Activated CD8-positive, alpha-beta T cell treated with anti-CD3 and anti-CD28 coated beads for 36 hours (primary cell): ENCODE results near the gene KPNA1. TPM values are rescaled to one million over a fixed set of nuclear protein-coding genes. Genes with fewer than 3 reads are reported as not detected.
"Not testable (repeated sequence)": the region's sequence is repeated elsewhere in the genome, so short reads cannot be mapped to it uniquely, and the experiment has no call there.

Source experiments
- ATAC-seq: fragments of 200-7000 bp; cut with Tn5 transposase; one replicate; pipeline ENCODE4 v1.10.0; 2021; ENCODE audit warnings: mild to moderate bottlenecking, moderate library complexity
- CTCF ChIA-PET: fragments of 350-600 bp; sonication (Branson Sonifier 250); formaldehyde crosslinking; loops from one replicate; lab custom pipeline; 2021; ENCODE audit warnings: antibody characterized with exemption; lab: Charles Lee
- POLR2A ChIA-PET: fragments of 350-600 bp; sonication (Branson Sonifier 250); formaldehyde crosslinking; loops from one replicate; lab custom pipeline; 2021; ENCODE audit warnings: antibody characterized with exemption; lab: Charles Lee
- DNase-seq: peaks from one replicate; pipeline ENCODE4 v3.0.0-alpha.2; 2020
- H3K27ac Mint-ChIP-seq: one replicate; pipeline ENCODE4 v1.8.0; 2021; ENCODE audit warnings: mild to moderate bottlenecking, mixed read lengths
- H3K27me3 Mint-ChIP-seq: one replicate; pipeline ENCODE4 v1.8.0; 2021; ENCODE audit warnings: mixed read lengths
- H3K36me3 Mint-ChIP-seq: one replicate; pipeline ENCODE4 v1.8.0; 2021; ENCODE audit warnings: low read depth, mixed read lengths
- H3K4me1 Mint-ChIP-seq: one replicate; pipeline ENCODE4 v1.8.0; 2021; ENCODE audit warnings: low read depth, mixed read lengths
- H3K4me3 Mint-ChIP-seq: one replicate; pipeline ENCODE4 v1.8.0; 2021; ENCODE audit warnings: mild to moderate bottlenecking, moderate library complexity, mixed read lengths
- H3K9me3 Mint-ChIP-seq: one replicate; pipeline ENCODE4 v1.8.0; 2021; ENCODE audit warnings: mixed read lengths
- intact Hi-C: fragments of 100-400 bp; cut with micrococcal nuclease; formaldehyde crosslinking; loops from one replicate; pipeline ENCODE4 v1.10.0; 2022
- total RNA-seq, 2 experiments: library from RNA; stranded (reverse); gene quantifications; one replicate each; pipeline ENCODE4 v1.2.3, GENCODE V29; 2021
- TF ChIP-seq, protein P1 (sequence below): fragments of 200-600 bp; IDR thresholded peaks from one replicate; pipeline ENCODE4 v1.8.0; 2022; ENCODE audit warnings: antibody characterized with exemption, mild to moderate bottlenecking

KPNA1 gene
- total RNA-seq, 2 experiments from 2014 or later: 46.6 to 47.4 TPM

DNA sequence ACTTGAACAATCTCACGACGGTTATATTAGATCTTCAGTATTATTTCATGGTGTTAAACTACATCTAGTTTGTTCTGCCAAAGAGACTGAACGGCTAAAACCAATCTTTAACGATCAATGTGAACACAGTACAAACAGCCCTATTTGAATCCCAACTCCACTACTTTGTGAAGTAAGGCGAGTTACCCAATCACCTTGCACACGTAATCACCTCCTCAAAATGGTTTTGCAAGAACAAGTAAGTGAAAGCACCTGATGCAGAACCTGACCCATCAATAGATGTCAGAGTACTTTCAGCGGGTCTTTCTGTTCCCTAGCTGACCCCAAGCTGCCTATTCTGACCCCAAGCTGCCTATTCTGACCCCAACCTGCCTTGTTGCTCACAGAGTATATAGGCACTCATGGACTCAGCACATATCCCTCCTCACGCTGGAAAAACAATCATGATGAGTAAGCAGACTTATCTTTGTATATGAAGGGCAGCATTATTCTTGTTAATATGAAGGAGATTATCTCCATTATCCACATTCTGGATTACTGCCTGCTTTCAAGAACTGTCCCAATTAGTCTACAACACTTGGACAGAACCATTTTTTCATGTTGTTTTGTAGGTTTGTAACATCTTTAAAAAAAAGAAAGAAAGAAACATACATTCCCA is 3.7 kb downstream of the KPNA1 start:
- DNase-seq (no peak), ATAC-seq (no peak)
- CTCF ChIA-PET: interaction anchor here (1.3 kb wide), 1 partner anchor 127 kb away, joined by 4 read pairs; the partner anchor contains the start of gene FAM162A
- H3K27me3 Mint-ChIP-seq: no peaks in the 10 kb centered on the region
- H3K36me3 Mint-ChIP-seq: peaks cover 28% of the 10 kb centered on the region
- H3K4me1 Mint-ChIP-seq: peaks cover 57% of the 10 kb centered on the region
- TF ChIP-seq, protein P1, sequence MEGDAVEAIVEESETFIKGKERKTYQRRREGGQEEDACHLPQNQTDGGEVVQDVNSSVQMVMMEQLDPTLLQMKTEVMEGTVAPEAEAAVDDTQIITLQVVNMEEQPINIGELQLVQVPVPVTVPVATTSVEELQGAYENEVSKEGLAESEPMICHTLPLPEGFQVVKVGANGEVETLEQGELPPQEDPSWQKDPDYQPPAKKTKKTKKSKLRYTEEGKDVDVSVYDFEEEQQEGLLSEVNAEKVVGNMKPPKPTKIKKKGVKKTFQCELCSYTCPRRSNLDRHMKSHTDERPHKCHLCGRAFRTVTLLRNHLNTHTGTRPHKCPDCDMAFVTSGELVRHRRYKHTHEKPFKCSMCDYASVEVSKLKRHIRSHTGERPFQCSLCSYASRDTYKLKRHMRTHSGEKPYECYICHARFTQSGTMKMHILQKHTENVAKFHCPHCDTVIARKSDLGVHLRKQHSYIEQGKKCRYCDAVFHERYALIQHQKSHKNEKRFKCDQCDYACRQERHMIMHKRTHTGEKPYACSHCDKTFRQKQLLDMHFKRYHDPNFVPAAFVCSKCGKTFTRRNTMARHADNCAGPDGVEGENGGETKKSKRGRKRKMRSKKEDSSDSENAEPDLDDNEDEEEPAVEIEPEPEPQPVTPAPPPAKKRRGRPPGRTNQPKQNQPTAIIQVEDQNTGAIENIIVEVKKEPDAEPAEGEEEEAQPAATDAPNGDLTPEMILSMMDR: no peak
- intact Hi-C loops: no loop called here
- H3K4me3 Mint-ChIP-seq: no peak overlapping the region
- POLR2A ChIA-PET: interaction anchor here (0.6 to 1.0 kb wide), 2 partner anchors 18 to 128 kb away, joined by 3 to 4 read pairs; partner anchors contain the start of genes FAM162A and MIX23
- peaks cover 5% of the 10 kb centered on the region for H3K9me3 Mint-ChIP-seq
- no peak overlapping the region for H3K27ac Mint-ChIP-seq

GRCh38 chr3:122508944-122509343 is 5.8 kb downstream of the KPNA1 start:
- peak overlapping the region; percentile 59 for H3K27ac Mint-ChIP-seq
- ATAC-seq, H3K27me3 Mint-ChIP-seq, DNase-seq, H3K4me3 Mint-ChIP-seq, H3K9me3 Mint-ChIP-seq, intact Hi-C loops: not testable (repeated sequence)
- ChIA-PET CTCF (interaction anchor here (0.8 to 1.3 kb wide), 4 partner anchors 12 to 170 kb away, joined by 3 read pairs; no protein-coding TSS in a partner anchor), POLR2A (interaction anchor here (0.5 to 1.6 kb wide), 3 partner anchors 10 to 71 kb away, joined by 3 to 4 read pairs (median 3); no protein-coding TSS in a partner anchor)
- peaks cover 66% of the 10 kb centered on the region for H3K4me1 Mint-ChIP-seq
- H3K36me3 Mint-ChIP-seq: peaks cover 38% of the 10 kb centered on the region

- H3K4me3 Mint-ChIP-seq: no peak overlapping the region
- TF ChIP-seq, protein P1: no peak
- peaks cover 66% of the 10 kb centered on the region for H3K4me1 Mint-ChIP-seq
- ChIA-PET POLR2A (interaction anchor here (0.5 to 1.6 kb wide), 4 partner anchors 10 to 124 kb away, joined by 3 to 4 read pairs (median 3); no protein-coding TSS in a partner anchor), CTCF (interaction anchor here (0.8 to 1.3 kb wide), 4 partner anchors 11 to 170 kb away, joined by 3 read pairs; no protein-coding TSS in a partner anchor)
- intact Hi-C loops: no loop called here
- DNase-seq (no peak), ATAC-seq (peak; percentile 81)
- peaks cover 36% of the 10 kb centered on the region for H3K36me3 Mint-ChIP-seq
- peak overlapping the region; percentile 59 for H3K27ac Mint-ChIP-seq
- H3K27me3 Mint-ChIP-seq: no peaks in the 10 kb centered on the region
- H3K9me3 Mint-ChIP-seq: peaks cover 5% of the 10 kb centered on the region
Measured at GRCh38 chr3:122508135-122508914, 6.4 kb downstream of the KPNA1 start.

GRCh38 chr3:122506450-122506849 is 8.3 kb downstream of the KPNA1 start:
- peaks cover 73% of the 10 kb centered on the region for H3K4me1 Mint-ChIP-seq
- H3K27me3 Mint-ChIP-seq: no peaks in the 10 kb centered on the region
- ATAC-seq (peak; percentile 49), DNase-seq (no peak)
- H3K36me3 Mint-ChIP-seq: peaks cover 33% of the 10 kb centered on the region
- CTCF ChIA-PET: interaction anchor here (0.8 to 1.6 kb wide), 6 partner anchors 10 to 113 kb away, joined by 3 to 7 read pairs (median 3); no protein-coding TSS in a partner anchor
- intact Hi-C loops: no loop called here
- H3K4me3 Mint-ChIP-seq: no peak overlapping the region
- peak overlapping the region; percentile 36 for H3K27ac Mint-ChIP-seq
- peaks cover 5% of the 10 kb centered on the region for H3K9me3 Mint-ChIP-seq
- TF ChIP-seq, protein P1: no peak
- POLR2A ChIA-PET: no interaction called here

- ChIA-PET CTCF (interaction anchor here (0.8 to 1.1 kb wide), 4 partner anchors 11 to 84 kb away, joined by 3 to 4 read pairs (median 3); no protein-coding TSS in a partner anchor), POLR2A (no interaction called here)
- no peaks in the 10 kb centered on the region for H3K27me3 Mint-ChIP-seq
- TF ChIP-seq, protein P1: no peak
- no peak overlapping the region for H3K27ac Mint-ChIP-seq
- H3K4me1 Mint-ChIP-seq: peaks cover 71% of the 10 kb centered on the region
- H3K4me3 Mint-ChIP-seq: no peak overlapping the region
- DNase-seq: no peak
- peaks cover 29% of the 10 kb centered on the region for H3K36me3 Mint-ChIP-seq
- ATAC-seq: no peak
- intact Hi-C loops: no loop called here
- peaks cover 5% of the 10 kb centered on the region for H3K9me3 Mint-ChIP-seq
Measured at GRCh38 chr3:122505676-122506075, 9.1 kb downstream of the KPNA1 start.
